Measurements from ENCODE around the gene HRH2.

GRCh38 chr5:175628668-175629067 is 29.2 kb upstream of the HRH2 start:
- TF ChIP-seq FOSL1 (tag; conservative IDR thresholded peaks at IDR 0.05) = no peak
- TF ChIP-seq STAT6 (CRISPR knock-in tag; IDR thresholded peaks at IDR 0.05) = no peak
- TF ChIP-seq CBFB (CRISPR knock-in tag; IDR thresholded peaks at IDR 0.05) = no peak
- TF ChIP-seq ZBTB8A (IDR thresholded peaks at IDR 0.05; ENCODE audit: partially characterized antibody) = no peak
- no peak for TF ChIP-seq PATZ1 (CRISPR knock-in tag; IDR thresholded peaks at IDR 0.05; ENCODE audit: borderline replicate concordance)
- TF ChIP-seq GABPB1 (CRISPR knock-in tag; IDR thresholded peaks at IDR 0.05) = no peak
- no peak for TF ChIP-seq ZFX (CRISPR knock-in tag; IDR thresholded peaks at IDR 0.05)
- TF ChIP-seq ZNF175 (CRISPR knock-in tag; IDR thresholded peaks at IDR 0.05; ENCODE audit: low read depth) = no peak
- TF ChIP-seq ZBTB11 (CRISPR knock-in tag; IDR thresholded peaks at IDR 0.05) = no peak
